EH (cell line): Measurements from ENCODE around the gene TSSK6.

Source experiments
- DNase-seq: peaks from one replicate; pipeline ENCODE4 v3.0.0-alpha.2; 2015; ENCODE audit warnings: low read depth

The TSSK6 gene

GRCh38 chr19:19464339-19465098, 50.8 kb downstream of the TSSK6 start:
- peak; percentile 29 for DNase-seq
